ENCODE data around the gene ADGRV1. TPM values are rescaled to one million over a fixed set of nuclear protein-coding genes. Genes with fewer than 3 reads are reported as not detected.

Gene ADGRV1
- total RNA-seq, 1 experiment from 2014 or later: 6.8 TPM

GRCh38 chr5:90882448-90882847 is 323.9 kb downstream of the ADGRV1 start:
- no peaks in the 10 kb centered on the region for H3K9me3 ChIP-seq (ENCODE audit: low read depth, low read length, poor library complexity, severe bottlenecking)
- intact Hi-C loops (cut with micrococcal nuclease; ENCODE audit: unreplicated experiment): no loop called here
- POLR2A ChIA-PET (ENCODE audit: low non-redundant PET): no interaction called here
- TF ChIP-seq EZH2 (IDR thresholded peaks at IDR 0.05; ENCODE audit: borderline replicate concordance, low read depth, low read length, poor library complexity, severe bottlenecking): no peak
- TF ChIP-seq CTCF (conservative IDR thresholded peaks at IDR 0.05; ENCODE audit: low read depth, low read length): no peak
- CTCF ChIA-PET: no interaction called here
- H3K4me1 ChIP-seq (ENCODE audit: insufficient read depth, low read length, poor library complexity, severe bottlenecking): no peaks in the 10 kb centered on the region
- H3K27ac ChIP-seq (ENCODE audit: low read depth, low read length, poor library complexity, severe bottlenecking): no peak overlapping the region
- no TSS peak for BruUV-seq (replicated peaks)
- H3K27me3 ChIP-seq (replicated peaks; ENCODE audit: insufficient read depth, low read depth, low read length, poor library complexity): no peaks in the 10 kb centered on the region
- no peak overlapping the region for H3K4me3 ChIP-seq (ENCODE audit: low read depth, low read length, poor library complexity, severe bottlenecking)
- no peaks in the 10 kb centered on the region for H3K36me3 ChIP-seq (ENCODE audit: insufficient read depth, low read length, poor library complexity, severe bottlenecking)
- no peak for DNase-seq (ENCODE audit: low spot score)

DNA sequence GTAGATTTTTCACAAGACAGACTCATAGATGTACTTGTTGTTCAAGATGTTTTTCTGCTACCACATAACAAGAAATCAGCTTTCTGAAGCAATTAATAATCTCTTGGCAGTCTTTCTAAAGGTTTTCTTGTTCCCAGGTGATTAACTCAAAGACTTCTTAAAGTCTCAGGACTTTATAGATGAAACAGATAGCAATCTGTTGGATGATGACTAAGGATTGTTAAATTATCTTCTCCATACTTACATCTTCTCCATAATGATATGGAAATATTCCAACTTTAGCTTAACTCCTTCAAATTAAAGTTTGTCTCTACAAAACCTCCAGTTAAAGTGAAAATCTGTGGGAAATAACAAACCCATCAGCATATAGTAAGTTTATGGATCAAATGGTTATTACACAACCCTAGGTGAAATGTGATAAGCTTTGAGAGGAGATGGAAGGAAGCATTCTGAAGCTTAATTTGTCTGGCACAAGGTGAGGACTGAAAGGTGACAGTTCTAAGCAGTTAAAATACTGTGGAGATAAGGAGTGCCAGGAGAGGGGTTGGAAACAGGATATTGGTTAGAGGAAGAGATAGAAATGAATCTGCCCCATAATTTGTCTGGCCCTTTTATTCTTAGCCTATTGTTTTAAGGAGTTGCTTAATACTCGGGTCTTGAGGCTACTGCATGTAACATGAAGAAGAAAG is 326.7 kb downstream of the ADGRV1 start:
- CTCF ChIA-PET: no interaction called here
- Histone ChIP-seq H3K9me3 (ENCODE audit: low read depth, low read length, poor library complexity, severe bottlenecking) (no peaks in the 10 kb centered on the region), H3K27me3 (replicated peaks; ENCODE audit: insufficient read depth, low read depth, low read length, poor library complexity) (no peaks in the 10 kb centered on the region), H3K27ac (ENCODE audit: low read depth, low read length, poor library complexity, severe bottlenecking) (no peak overlapping the region), H3K36me3 (ENCODE audit: insufficient read depth, low read length, poor library complexity, severe bottlenecking) (no peaks in the 10 kb centered on the region), H3K4me3 (ENCODE audit: low read depth, low read length, poor library complexity, severe bottlenecking) (no peak overlapping the region), H3K4me1 (ENCODE audit: insufficient read depth, low read length, poor library complexity, severe bottlenecking) (no peaks in the 10 kb centered on the region)
- intact Hi-C loops (cut with micrococcal nuclease; ENCODE audit: unreplicated experiment): no loop called here
- DNase-seq (ENCODE audit: low spot score): no peak
- TF ChIP-seq CTCF (conservative IDR thresholded peaks at IDR 0.05; ENCODE audit: low read depth, low read length): no peak
- TF ChIP-seq EZH2 (IDR thresholded peaks at IDR 0.05; ENCODE audit: borderline replicate concordance, low read depth, low read length, poor library complexity, severe bottlenecking): no peak
- BruUV-seq (replicated peaks): no TSS peak
- POLR2A ChIA-PET (ENCODE audit: low non-redundant PET): no interaction called here

- POLR2A ChIA-PET (ENCODE audit: low non-redundant PET): no interaction called here
These were observed 327.8 kb downstream of the ADGRV1 start for GRCh38 chr5:90886381-90886780.

More at GRCh38 chr5:90886381-90886780, 327.8 kb downstream of the ADGRV1 start:
- Histone ChIP-seq H3K27me3 (replicated peaks; ENCODE audit: insufficient read depth, low read depth, low read length, poor library complexity) (no peaks in the 10 kb centered on the region), H3K27ac (ENCODE audit: low read depth, low read length, poor library complexity, severe bottlenecking) (no peak overlapping the region), H3K4me1 (ENCODE audit: insufficient read depth, low read length, poor library complexity, severe bottlenecking) (no peaks in the 10 kb centered on the region), H3K4me3 (ENCODE audit: low read depth, low read length, poor library complexity, severe bottlenecking) (no peak overlapping the region), H3K9me3 (ENCODE audit: low read depth, low read length, poor library complexity, severe bottlenecking) (no peaks in the 10 kb centered on the region), H3K36me3 (ENCODE audit: insufficient read depth, low read length, poor library complexity, severe bottlenecking) (no peaks in the 10 kb centered on the region)
- CTCF ChIA-PET: interaction anchor here (0.6 kb wide), 1 partner anchor 264 kb away, joined by 10 read pairs; no protein-coding TSS in a partner anchor
- no TSS peak for BruUV-seq (replicated peaks)
- no peak for TF ChIP-seq CTCF (conservative IDR thresholded peaks at IDR 0.05; ENCODE audit: low read depth, low read length)
- no peak for TF ChIP-seq EZH2 (IDR thresholded peaks at IDR 0.05; ENCODE audit: borderline replicate concordance, low read depth, low read length, poor library complexity, severe bottlenecking)
- intact Hi-C loops (cut with micrococcal nuclease; ENCODE audit: unreplicated experiment): no loop called here
- DNase-seq (ENCODE audit: low spot score): no peak

Measured in A673 (cell line).